Heart left ventricle (tissue), 16 donors: Measurements from ENCODE around the gene NR1H3. TPM values are rescaled to one million over a fixed set of nuclear protein-coding genes. Genes with fewer than 3 reads are reported as not detected.

Experiments used
- ATAC-seq, 4 donors: fragments of 200-7000 bp; cut with Tn5 transposase; one replicate each; pipeline ENCODE4 v1.9.1; 2020 to 2022; ENCODE audit warnings: moderate library complexity in 4 of 4, mild to moderate bottlenecking in 3 of 4, moderate number of reproducible peaks in 1 of 4
- DNase-seq, 5 donors: peaks; one replicate each; pipeline ENCODE4 v3.0.0-alpha.2; 2020
- H3K27ac ChIP-seq, 12 donors: fragments of 200-600 bp; sonication (generic) in 4 of 12; one replicate each; pipeline versions ENCODE4 v1.5.0 to v1.8.0; 2016 to 2022; ENCODE audit warnings: mild to moderate bottlenecking in 2 of 12
- H3K27me3 ChIP-seq, 9 donors: fragments of 200-600 bp; sonication (generic) in 2 of 9; one replicate each; pipeline versions ENCODE4 v1.5.1 to v1.8.0; 2016 to 2022; ENCODE audit warnings: mild to moderate bottlenecking in 3 of 9
- H3K36me3 ChIP-seq, 9 donors: fragments of 200-600 bp; sonication (generic) in 2 of 9; one replicate each; pipeline versions ENCODE4 v1.5.0 to v1.8.0; 2018 to 2022; ENCODE audit warnings: mild to moderate bottlenecking in 2 of 9
- H3K4me1 ChIP-seq, 12 donors: fragments of 200-600 bp; sonication (generic) in 4 of 12; one replicate each; pipeline versions ENCODE4 v1.5.0 to v1.8.0; 2016 to 2022; ENCODE audit warnings: mild to moderate bottlenecking in 3 of 12
- H3K4me3 ChIP-seq, 12 donors: fragments of 200-600 bp; sonication (generic) in 4 of 12; one replicate each; pipeline versions ENCODE4 v1.5.0 to v1.8.0; 2017 to 2022; ENCODE audit warnings: mild to moderate bottlenecking in 9 of 12, moderate library complexity in 4 of 12
- H3K9me3 ChIP-seq, 12 donors: fragments of 200-600 bp; sonication (generic) in 4 of 12; one replicate each; pipeline versions ENCODE4 v1.5.0 to v1.8.0; 2016 to 2022; ENCODE audit warnings: mild to moderate bottlenecking in 1 of 12
- CTCF ChIP-seq, 12 donors: fragments of 200-600 bp; sonication (generic) in 4 of 12; IDR thresholded peaks; one replicate each; pipeline versions ENCODE4 v1.5.0 to v1.8.0; 2018 to 2022; ENCODE audit warnings: antibody characterized with exemption in 12 of 12, mild to moderate bottlenecking in 5 of 12
- POLR2A ChIP-seq, 2 donors: fragments of 450-650 bp; IDR thresholded peaks; one replicate each; pipeline ENCODE4 v1.6.1; 2017; ENCODE audit warnings: antibody characterized with exemption in 2 of 2, mild to moderate bottlenecking in 2 of 2, moderate library complexity in 2 of 2
- WGBS, 4 donors: extraction: QIAGEN DNeasy Blood & Tissue Kit in 2 of 4; methylation state at CpG; one replicate each; pipeline versions ENCODE4 v1.1.5 to v1.1.7; 2013 to 2018; 5-methylcytosine and 5-hydroxymethylcytosine counted together
- intact Hi-C, 10 donors: fragments of 100-400 bp; cut with DNase I; formaldehyde crosslinking; loops; one replicate each; pipeline versions ENCODE4 v1.11.1 to v1.14.2; 2022
- polyA plus RNA-seq, 2 donors: library from polyadenylated mRNA; stranded (reverse); fragments of 200-250 nt; gene quantifications; one replicate each; pipeline ENCODE4 v1.2.3, GENCODE V29; 2013
- total RNA-seq, 9 donors: library from RNA; depleted of rRNA in 2 of 9; stranded (reverse); fragments of >200 nt in 2 of 9; fragmentation: NEBNext Ultra II Directional in 3 of 9; extraction: Animal tissue kit (Norgen Biotek cat#: 25700) in 3 of 9; gene quantifications; one replicate each; pipeline versions ENCODE4 v1.1.0 to v1.2.4, GENCODE V29; 2016 to 2023
- donor health status: ischemic (EF 13 %, LVEDD 7.1; RV severe dilation, severe dysfunction).
- donor health status: healthy with polysubstance abuse.
- donor health status: DM: no; HTN: yes; CAD: no.
- donor health status: DM: no; HTN: no; CAD: no.
- donor health status: ischemic (EF 25% LVEDD 6.9; RV normal size, moderate dysfunction).
- donor health status: ischemic (EF 25% LVEDD 5.7; RV mildly dilated, moderate dysfunction).
- donor health status: healthy.
- donor health status: DM: yes; HTN: yes; CAD: no.
- donor health status: ischemic (EF 35%, LVEDD 5.7; RV mildly dilated, moderate dysfunction).
- donor health status: nonischemic (EF 11% LVEDD 7.7; RV severe dilation, severe dysfunction).
- donor health status: DM: yes; HTN: yes; CAD: no.
- donor health status: PGD.
- donor health status: ischemic (EF 29% LVEDD 5.4; RV normal size, mild dysfunction).
- donor health status: nonischemic (EF 23%, LVEDD 6.1; RV moderate dilation, normal function).

NR1H3 gene
- total and polyA plus RNA-seq, 11 donors, result 3.9 to 38.5 (median 11.9) TPM

GRCh38 chr11:47243454-47243853, 14.3 kb upstream of the NR1H3 start:
- H3K27me3 ChIP-seq, result no peaks in the 10 kb centered on the region
- no peak overlapping the region for H3K4me3 ChIP-seq
- TF ChIP-seq CTCF (IDR thresholded peaks at IDR 0.05) (no peak), POLR2A (IDR thresholded peaks at IDR 0.05) (no peak)
- intact Hi-C loops, result no loop called here
- peak overlapping the region in 1 of 12 donors; percentile 86 for H3K27ac ChIP-seq
- no peaks in the 10 kb centered on the region for H3K9me3 ChIP-seq
- 82 to 99% (median 89%) methylated on average over 4 of the region's 4 CpGs for WGBS, 4 donors
- H3K4me1 ChIP-seq, result peaks cover 5 to 40% (median 19%) of the 10 kb centered on the region in 12 donors
- DNase-seq (no peak), ATAC-seq (no peak)
- H3K36me3 ChIP-seq, result peaks cover 0 to 93% (median 80%) of the 10 kb centered on the region in 9 donors

DNA sequence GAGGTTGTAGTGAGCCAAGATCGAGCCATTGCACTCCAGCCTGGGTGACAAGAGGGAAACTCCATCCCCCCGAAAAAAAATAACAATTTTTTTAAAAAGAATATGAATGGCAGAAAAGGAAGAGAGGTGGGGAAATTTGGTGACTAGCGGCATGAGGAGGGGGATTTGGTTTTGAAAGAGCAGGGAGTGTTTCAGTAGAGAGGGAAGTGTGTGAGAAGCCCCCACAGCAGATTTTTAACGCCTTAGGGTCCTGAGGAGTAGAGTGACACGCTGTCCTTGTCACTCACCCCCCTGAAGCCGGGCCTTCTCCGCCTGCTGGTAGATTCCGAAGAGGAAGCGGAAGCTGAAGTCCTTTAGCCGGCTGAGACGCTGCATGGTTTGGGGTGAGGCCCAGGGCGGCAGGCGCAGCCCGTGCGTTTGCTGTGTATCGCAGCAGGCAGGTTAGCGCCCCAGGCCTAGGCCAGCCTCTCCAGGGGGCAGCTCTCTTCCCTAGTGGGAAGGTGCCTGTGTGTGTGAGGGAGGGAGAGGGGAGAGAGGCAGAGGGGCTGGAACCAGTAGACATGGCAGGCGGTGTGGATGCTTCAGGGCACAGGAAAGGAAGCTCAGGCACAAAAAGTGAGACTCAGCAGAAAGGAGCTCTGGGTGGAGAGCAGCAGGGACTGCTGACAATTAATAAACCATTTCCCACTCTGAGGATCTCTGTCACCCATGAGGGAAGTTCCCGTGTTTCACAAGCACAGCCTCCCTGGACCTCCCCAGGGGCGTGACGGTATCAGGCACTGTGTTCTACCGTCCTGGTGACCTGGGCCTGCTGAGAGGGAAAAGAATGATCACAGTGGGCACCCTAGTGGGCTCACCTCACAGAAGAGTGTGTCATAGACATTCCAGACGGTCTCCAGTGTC, 13.1 kb upstream of the NR1H3 start:
- Histone ChIP-seq H3K4me1 (peaks cover 5 to 45% (median 20%) of the 10 kb centered on the region in 12 donors), H3K27me3 (no peaks in the 10 kb centered on the region), H3K36me3 (peaks cover 0 to 81% (median 70%) of the 10 kb centered on the region in 9 donors), H3K4me3 (no peak overlapping the region), H3K27ac (peak overlapping the region in 1 of 12 donors; percentile 86), H3K9me3 (no peaks in the 10 kb centered on the region)
- ATAC-seq (peak in 2 of 4 donors; percentile 2 to 18), DNase-seq (peak in 2 of 5 donors; percentile 61 to 68)
- 87 to 95% (median 93%) methylated on average over 23 of the region's 23 CpGs for WGBS, 4 donors
- no peak for TF ChIP-seq CTCF (IDR thresholded peaks at IDR 0.05)
- TF ChIP-seq POLR2A (IDR thresholded peaks at IDR 0.05), result no peak
- intact Hi-C loops, result no loop called here

DNA sequence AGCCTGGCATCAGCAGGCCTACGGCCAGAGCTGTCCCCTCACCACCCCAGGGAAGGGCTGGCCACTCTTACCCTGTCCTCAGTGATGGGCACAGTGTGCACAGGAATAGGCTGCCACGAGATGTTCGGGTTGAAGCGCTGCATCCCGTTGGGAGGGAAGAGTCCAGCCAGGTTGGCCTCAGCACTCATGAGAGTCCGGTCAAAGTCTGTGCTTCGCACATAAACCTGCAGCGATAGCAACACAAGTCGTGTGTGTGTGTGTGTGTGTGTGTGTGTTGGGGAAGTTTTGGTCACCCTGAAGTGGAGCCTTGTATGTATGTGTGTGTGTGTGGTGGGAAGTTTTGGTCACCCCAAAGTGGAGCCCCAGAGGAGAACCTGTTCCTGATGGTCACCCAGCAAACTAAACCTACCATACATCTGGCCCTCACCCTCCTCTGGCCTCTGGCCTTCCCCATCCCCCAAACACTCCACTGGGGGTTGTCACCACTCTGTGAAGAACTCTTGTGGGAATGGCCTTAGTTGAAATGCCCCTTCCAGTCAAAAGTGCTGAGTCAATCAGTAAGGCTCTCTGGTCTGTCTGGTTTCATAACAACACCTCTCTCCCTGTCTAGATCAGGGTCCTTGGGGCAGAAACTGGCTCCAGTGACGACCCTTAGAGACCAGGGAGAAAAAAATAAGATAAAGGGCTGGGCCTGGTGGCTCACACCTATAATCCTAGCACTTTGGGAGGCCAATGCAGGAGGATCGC, 12.0 kb upstream of the NR1H3 start:
- H3K4me3 ChIP-seq, result no peak overlapping the region
- ATAC-seq (no peak), DNase-seq (peak in 1 of 5 donors; percentile 50)
- intact Hi-C loops, result no loop called here
- WGBS, 4 donors, result 86 to 91% (median 87%) methylated on average over 11 of the region's 11 CpGs
- TF ChIP-seq POLR2A (IDR thresholded peaks at IDR 0.05) (no peak), CTCF (IDR thresholded peaks at IDR 0.05) (no peak)
- peaks cover 2 to 46% (median 21%) of the 10 kb centered on the region in 12 donors for H3K4me1 ChIP-seq
- H3K27me3 ChIP-seq, result no peaks in the 10 kb centered on the region
- peaks cover 0 to 70% (median 60%) of the 10 kb centered on the region in 9 donors for H3K36me3 ChIP-seq
- H3K27ac ChIP-seq, result peak overlapping the region in 1 of 12 donors; percentile 86
- H3K9me3 ChIP-seq, result no peaks in the 10 kb centered on the region

GRCh38 chr11:47247502-47247901, 10.3 kb upstream of the NR1H3 start:
- TF ChIP-seq POLR2A (IDR thresholded peaks at IDR 0.05) (no peak), CTCF (IDR thresholded peaks at IDR 0.05) (no peak)
- H3K9me3 ChIP-seq, result no peaks in the 10 kb centered on the region
- WGBS, 4 donors, result 47 to 62% (median 53%) methylated on average over 5 of the region's 5 CpGs
- intact Hi-C loops, result no loop called here
- H3K36me3 ChIP-seq, result peaks cover 0 to 53% (median 42%) of the 10 kb centered on the region in 9 donors
- ATAC-seq (no peak), DNase-seq (no peak)
- peak overlapping the region in 3 of 12 donors; percentile 1 to 92 (median 89) for H3K27ac ChIP-seq
- H3K4me3 ChIP-seq, result peak overlapping the region in 9 of 12 donors; percentile 62 to 93 (median 80)
- H3K4me1 ChIP-seq, result peaks cover 2 to 46% (median 21%) of the 10 kb centered on the region in 12 donors
- H3K27me3 ChIP-seq, result no peaks in the 10 kb centered on the region
